Activated CD8-positive, alpha-beta memory T cell treated with anti-CD3 and anti-CD28 coated beads, Interleukin-2, amount 10 ng/mL, durations not matched to agents 7 days and 5 days (primary cell): Measurements from ENCODE around the gene KCTD16. TPM values are rescaled to one million over a fixed set of nuclear protein-coding genes. Genes with fewer than 3 reads are reported as not detected.

Experiments
- ATAC-seq: fragments of 150-1000 bp; cut with Tn5 transposase; one replicate; pipeline ENCODE4 v1.10.0; 2021; ENCODE audit warnings: moderate library complexity
- CTCF ChIA-PET: fragments of 350-600 bp; sonication (Branson Sonifier 250); formaldehyde crosslinking; loops from one replicate; lab custom pipeline; 2021; ENCODE audit warnings: antibody characterized with exemption; lab: Charles Lee
- DNase-seq: peaks from one replicate; pipeline ENCODE4 v3.0.0-alpha.2; 2020
- H3K27ac Mint-ChIP-seq: one replicate; pipeline ENCODE4 v1.8.0; 2021; ENCODE audit warnings: mild to moderate bottlenecking, mixed read lengths
- H3K27me3 Mint-ChIP-seq: one replicate; pipeline ENCODE4 v1.8.0; 2021; ENCODE audit warnings: mixed read lengths
- H3K36me3 Mint-ChIP-seq: one replicate; pipeline ENCODE4 v1.8.0; 2021; ENCODE audit warnings: mild to moderate bottlenecking, mixed read lengths
- H3K4me1 Mint-ChIP-seq: one replicate; pipeline ENCODE4 v1.8.0; 2021; ENCODE audit warnings: mixed read lengths
- H3K4me3 Mint-ChIP-seq: one replicate; pipeline ENCODE4 v1.8.0; 2021; ENCODE audit warnings: mild to moderate bottlenecking, moderate library complexity, mixed read lengths
- H3K9me3 Mint-ChIP-seq: one replicate; pipeline ENCODE4 v1.8.0; 2022; ENCODE audit warnings: low read depth, mixed read lengths
- total RNA-seq, 2 experiments: library from RNA; stranded (reverse); gene quantifications; one replicate each; pipeline ENCODE4 v1.2.3, GENCODE V29; 2021

KCTD16 gene
- total RNA-seq, 2 experiments from 2014 or later: 0.12 to 0.19 TPM

DNA sequence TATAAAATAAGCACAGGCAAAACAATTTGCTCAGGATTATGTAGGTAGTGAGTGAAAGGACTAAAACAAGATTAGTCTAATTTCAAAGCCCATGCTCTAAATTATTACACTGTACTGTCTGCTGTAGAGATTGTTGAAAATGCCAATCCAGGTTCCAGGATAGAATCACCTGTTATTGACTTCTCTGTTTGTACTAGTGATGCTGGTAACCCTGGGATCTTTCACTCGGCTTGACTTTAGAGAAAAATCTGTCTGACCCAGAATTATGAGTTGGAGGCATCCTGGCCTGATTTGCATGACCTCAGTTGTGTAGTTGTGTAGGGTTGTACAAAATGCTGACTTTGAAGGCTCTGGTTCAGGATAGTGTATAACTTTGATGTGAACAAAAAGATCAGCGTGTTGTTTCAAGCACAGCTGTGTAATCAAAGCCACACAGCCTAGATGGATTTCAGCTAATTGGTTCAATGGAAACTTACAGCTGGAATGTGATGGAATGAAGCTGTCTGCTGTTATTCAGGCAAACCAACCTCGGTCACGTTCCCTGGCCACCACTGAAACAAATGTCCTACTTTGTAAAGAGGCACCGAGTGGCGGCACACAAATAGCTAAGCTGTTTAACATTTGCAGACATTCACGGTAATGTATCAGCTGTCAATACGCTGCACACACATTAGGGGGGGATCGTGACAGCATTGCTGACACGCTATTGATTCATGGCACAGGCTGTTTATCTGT, 340.3 kb downstream of the KCTD16 start:
- DNase-seq (no peak), ATAC-seq (no peak)
- Mint-ChIP-seq H3K9me3 (peaks cover 3% of the 10 kb centered on the region), H3K4me3 (no peak overlapping the region), H3K27ac (no peak overlapping the region), H3K27me3 (no peaks in the 10 kb centered on the region), H3K4me1 (no peaks in the 10 kb centered on the region), H3K36me3 (no peaks in the 10 kb centered on the region)
- CTCF ChIA-PET: no interaction called here

GRCh38 chr5:144511580-144512072, 341.0 kb downstream of the KCTD16 start:
- ATAC-seq (no peak), DNase-seq (no peak)
- Mint-ChIP-seq H3K9me3 (peaks cover 3% of the 10 kb centered on the region), H3K4me1 (no peaks in the 10 kb centered on the region), H3K4me3 (no peak overlapping the region), H3K27me3 (no peaks in the 10 kb centered on the region), H3K27ac (no peak overlapping the region), H3K36me3 (no peaks in the 10 kb centered on the region)
- CTCF ChIA-PET: no interaction called here

DNA sequence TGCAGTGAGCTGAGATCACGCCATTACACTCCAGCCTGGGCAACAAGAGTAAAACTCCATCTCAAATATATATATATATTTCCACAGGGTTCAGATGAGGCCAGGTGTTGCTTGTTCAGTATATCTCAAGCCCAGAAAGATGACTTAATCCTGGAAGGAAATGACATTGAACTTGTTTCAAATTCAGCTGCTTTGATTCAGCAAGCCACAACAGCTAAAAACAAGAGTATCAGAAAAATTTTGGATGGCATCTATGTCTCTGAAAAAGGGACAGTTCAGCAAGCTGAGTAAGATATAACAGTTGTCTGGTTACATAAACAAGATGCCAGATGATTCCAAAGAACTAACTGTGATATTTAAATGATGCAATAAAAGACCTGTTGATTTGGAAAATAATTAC, 352.0 kb downstream of the KCTD16 start:
- no peaks in the 10 kb centered on the region for H3K9me3 Mint-ChIP-seq
- no peak overlapping the region for H3K27ac Mint-ChIP-seq
- ATAC-seq: no peak
- no peak overlapping the region for H3K4me3 Mint-ChIP-seq
- no peak for DNase-seq
- no peaks in the 10 kb centered on the region for H3K27me3 Mint-ChIP-seq
- H3K4me1 Mint-ChIP-seq: no peaks in the 10 kb centered on the region
- no peaks in the 10 kb centered on the region for H3K36me3 Mint-ChIP-seq
- CTCF ChIA-PET: no interaction called here

GRCh38 chr5:144525000-144525399, 354.3 kb downstream of the KCTD16 start:
- no peak overlapping the region for H3K27ac Mint-ChIP-seq
- CTCF ChIA-PET: no interaction called here
- H3K4me1 Mint-ChIP-seq: no peaks in the 10 kb centered on the region
- DNase-seq (no peak), ATAC-seq (no peak)
- no peak overlapping the region for H3K4me3 Mint-ChIP-seq
- H3K9me3 Mint-ChIP-seq: no peaks in the 10 kb centered on the region
- H3K27me3 Mint-ChIP-seq: no peaks in the 10 kb centered on the region
- H3K36me3 Mint-ChIP-seq: no peaks in the 10 kb centered on the region

GRCh38 chr5:144531188-144531587, 360.5 kb downstream of the KCTD16 start:
- no peak overlapping the region for H3K4me3 Mint-ChIP-seq
- CTCF ChIA-PET: no interaction called here
- H3K9me3 Mint-ChIP-seq: peaks cover 4% of the 10 kb centered on the region
- no peaks in the 10 kb centered on the region for H3K4me1 Mint-ChIP-seq
- no peak overlapping the region for H3K27ac Mint-ChIP-seq
- H3K27me3 Mint-ChIP-seq: no peaks in the 10 kb centered on the region
- no peak for ATAC-seq
- no peak for DNase-seq
- H3K36me3 Mint-ChIP-seq: no peaks in the 10 kb centered on the region

Other genes starting within 250 kb of the KCTD16 start
- 10 to 100 TPM; 26.9 to 34.3 TPM for gene YIPF5, start 214 bp upstream of the KCTD16 start, total RNA-seq